Activated B cell treated with CpG ODN at 0.5 μM for 24 hours (primary cell): ENCODE data around the gene ZIK1. TPM values are rescaled to one million over a fixed set of nuclear protein-coding genes. Genes with fewer than 3 reads are reported as not detected.

Source experiments
- ATAC-seq: fragments of 200-7000 bp; cut with Tn5 transposase; one replicate; pipeline ENCODE4 v1.10.0; 2021; ENCODE audit warnings: low read depth, mild to moderate bottlenecking, moderate library complexity
- CTCF ChIA-PET: fragments of 350-600 bp; sonication (Branson Sonifier 250); formaldehyde crosslinking; loops from one replicate; lab custom pipeline; 2021; ENCODE audit warnings: antibody characterized with exemption; lab: Charles Lee
- POLR2A ChIA-PET: fragments of 350-600 bp; sonication (Branson Sonifier 250); formaldehyde crosslinking; loops from one replicate; lab custom pipeline; 2021; ENCODE audit warnings: antibody characterized with exemption; lab: Charles Lee
- DNase-seq: peaks from one replicate; pipeline ENCODE4 v3.0.0; 2022
- H3K27ac Mint-ChIP-seq: one replicate; pipeline ENCODE4 v1.8.0; 2020; ENCODE audit warnings: mixed read lengths
- H3K27me3 Mint-ChIP-seq: one replicate; pipeline ENCODE4 v1.8.0; 2021; ENCODE audit warnings: mixed read lengths
- H3K36me3 Mint-ChIP-seq: one replicate; pipeline ENCODE4 v1.8.0; 2021; ENCODE audit warnings: low read depth, mixed read lengths
- H3K4me1 Mint-ChIP-seq: one replicate; pipeline ENCODE4 v1.8.0; 2021; ENCODE audit warnings: mixed read lengths
- H3K4me3 Mint-ChIP-seq: one replicate; pipeline ENCODE4 v1.8.0; 2020; ENCODE audit warnings: mild to moderate bottlenecking, mixed read lengths
- H3K9me3 Mint-ChIP-seq: one replicate; pipeline ENCODE4 v1.8.0; 2020; ENCODE audit warnings: mixed read lengths
- intact Hi-C: fragments of 100-400 bp; cut with micrococcal nuclease; formaldehyde crosslinking; loops from one replicate; pipeline ENCODE4 v1.15.1; 2024
- total RNA-seq: library from RNA; stranded (reverse); gene quantifications from 2 replicates; pipeline ENCODE4 v1.2.3, GENCODE V29; 2022
- TF ChIP-seq, protein P1 (sequence below): fragments of 200-600 bp; IDR thresholded peaks from one replicate; pipeline ENCODE4 v1.8.0; 2022; ENCODE audit warnings: antibody characterized with exemption, mild to moderate bottlenecking

Gene ZIK1
- total RNA-seq, 1 donor from 2014 or later: 18.1 TPM

DNA sequence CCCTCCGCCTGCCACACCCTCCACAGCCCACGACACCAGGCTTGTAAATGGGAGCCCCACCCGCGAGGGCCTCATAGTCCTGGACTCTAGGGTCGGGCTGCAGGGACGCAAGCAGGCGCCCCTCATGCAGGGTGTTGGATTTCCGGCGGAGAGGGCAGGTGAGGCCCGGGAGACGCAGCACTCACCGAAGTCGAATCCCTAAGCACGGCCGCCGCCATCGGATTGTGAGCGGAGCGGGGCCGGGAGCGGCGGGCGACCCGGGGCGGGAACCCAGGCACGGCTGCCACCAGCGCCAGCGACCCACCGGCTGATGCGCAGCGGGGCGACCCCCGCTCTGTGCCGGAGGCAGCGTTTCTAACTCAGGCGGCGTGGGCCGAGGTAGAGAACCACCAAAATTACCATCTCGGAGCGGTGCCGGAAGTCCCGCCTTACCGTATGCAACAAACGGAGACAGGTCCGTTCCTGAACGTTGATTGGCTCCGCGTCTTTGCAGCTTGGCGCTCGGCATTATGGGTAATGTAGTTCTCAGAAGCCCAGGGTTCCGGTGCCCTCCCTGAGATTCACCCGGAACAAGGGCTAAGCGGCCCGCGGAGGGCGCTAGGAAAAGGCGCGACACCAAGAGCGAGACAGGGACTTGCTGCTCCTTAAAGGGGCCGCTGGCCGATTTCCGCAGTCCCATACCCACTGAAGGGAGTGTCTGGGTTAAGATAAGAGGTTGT, 5.3 kb upstream of the ZIK1 start, which contains the start of gene ZNF416:
Gene ZNF416 (minus strand): TSS at position 425 of the 719 bp plus-strand sequence. CDS start 207 bp downstream, at position 218.
- DNase-seq: peak; percentile 79
- POLR2A ChIA-PET: interaction anchor here (0.6 to 1.3 kb wide), 8 partner anchors 35 to 605 kb away, joined by 3 to 12 read pairs (median 5); partner anchors contain the start of genes TRAPPC2B, ZNF134, ZNF211 and ZNF547
- peak; percentile 92 for ATAC-seq
- Mint-ChIP-seq H3K27me3 (no peaks in the 10 kb centered on the region), H3K9me3 (peaks cover 33% of the 10 kb centered on the region), H3K27ac (peak within 1 kb of the TSS; percentile 84), H3K36me3 (peaks cover 42% of the 10 kb centered on the region), H3K4me1 (peaks cover 32% of the 10 kb centered on the region), H3K4me3 (peak within 1 kb of the TSS; percentile 86)
- TF ChIP-seq, protein P1, sequence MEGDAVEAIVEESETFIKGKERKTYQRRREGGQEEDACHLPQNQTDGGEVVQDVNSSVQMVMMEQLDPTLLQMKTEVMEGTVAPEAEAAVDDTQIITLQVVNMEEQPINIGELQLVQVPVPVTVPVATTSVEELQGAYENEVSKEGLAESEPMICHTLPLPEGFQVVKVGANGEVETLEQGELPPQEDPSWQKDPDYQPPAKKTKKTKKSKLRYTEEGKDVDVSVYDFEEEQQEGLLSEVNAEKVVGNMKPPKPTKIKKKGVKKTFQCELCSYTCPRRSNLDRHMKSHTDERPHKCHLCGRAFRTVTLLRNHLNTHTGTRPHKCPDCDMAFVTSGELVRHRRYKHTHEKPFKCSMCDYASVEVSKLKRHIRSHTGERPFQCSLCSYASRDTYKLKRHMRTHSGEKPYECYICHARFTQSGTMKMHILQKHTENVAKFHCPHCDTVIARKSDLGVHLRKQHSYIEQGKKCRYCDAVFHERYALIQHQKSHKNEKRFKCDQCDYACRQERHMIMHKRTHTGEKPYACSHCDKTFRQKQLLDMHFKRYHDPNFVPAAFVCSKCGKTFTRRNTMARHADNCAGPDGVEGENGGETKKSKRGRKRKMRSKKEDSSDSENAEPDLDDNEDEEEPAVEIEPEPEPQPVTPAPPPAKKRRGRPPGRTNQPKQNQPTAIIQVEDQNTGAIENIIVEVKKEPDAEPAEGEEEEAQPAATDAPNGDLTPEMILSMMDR: no peak
- intact Hi-C loops: loop anchor here (1.0 to 2.0 kb wide), 14 partner anchors 19 to 572 kb away; partner anchors contain the start of genes ZNF134, ZNF17, ZNF211 and ZNF329
- CTCF ChIA-PET: no interaction called here

DNA sequence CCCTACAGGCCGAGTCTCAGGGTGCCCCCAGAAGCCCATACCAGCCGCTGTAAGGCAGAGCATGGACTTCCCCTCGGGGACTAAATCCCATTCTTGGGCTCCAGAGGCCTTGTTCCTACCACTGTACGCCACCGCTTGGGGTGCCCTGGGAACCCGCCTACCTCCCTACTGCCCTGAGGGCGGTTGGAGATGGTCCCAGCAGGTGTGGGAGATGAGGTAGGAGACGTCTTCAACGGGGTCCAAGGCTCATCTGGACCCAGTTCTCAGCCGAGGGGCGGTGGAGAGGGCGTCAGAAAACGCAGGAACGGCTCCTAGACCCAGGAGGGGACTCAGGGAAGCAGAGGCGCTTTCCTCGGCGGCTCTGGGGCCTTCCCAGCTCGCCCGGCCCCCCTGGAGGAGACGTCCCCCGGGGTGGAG, 833 bp upstream of the ZIK1 start:
- ATAC-seq (no peak), DNase-seq (no peak)
- Mint-ChIP-seq H3K27me3 (no peaks in the 10 kb centered on the region), H3K4me3 (no peak overlapping the region), H3K9me3 (peaks cover 28% of the 10 kb centered on the region), H3K36me3 (peaks cover 33% of the 10 kb centered on the region), H3K27ac (no peak overlapping the region), H3K4me1 (peaks cover 30% of the 10 kb centered on the region)
- TF ChIP-seq, protein P1: no peak
- ChIA-PET POLR2A (interaction anchor here (0.9 to 1.7 kb wide), 6 partner anchors 50 to 568 kb away, joined by 3 to 5 read pairs (median 4); partner anchors contain the start of genes ZNF211, ZNF329, ZNF551 and ZNF606), CTCF (no interaction called here)
- intact Hi-C loops: loop anchor here (1.0 to 5.0 kb wide), 2 partner anchors 194 to 364 kb away; partner anchors contain the start of genes ZNF256 and ZNF548

DNA sequence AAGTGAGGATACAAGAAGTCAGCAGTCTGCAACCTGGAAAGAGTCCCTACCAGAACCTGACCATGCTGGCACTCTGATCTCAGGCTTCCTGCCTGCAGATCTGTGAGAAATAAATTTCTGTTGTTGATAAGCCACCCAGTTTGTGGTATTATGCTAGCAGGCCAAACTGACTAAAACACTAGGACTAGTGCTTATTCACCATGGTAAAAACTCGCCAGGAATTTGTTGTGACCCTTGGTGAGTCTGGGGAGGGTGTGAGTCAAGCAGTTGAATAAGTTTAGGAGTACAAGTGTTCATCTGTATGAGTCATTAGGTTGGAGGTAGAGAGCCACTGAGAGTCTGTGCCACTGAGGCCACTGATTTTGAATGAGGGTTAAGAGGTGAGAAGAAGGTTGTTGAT, 3.6 kb downstream of the ZIK1 start:
- H3K4me3 Mint-ChIP-seq: no peak overlapping the region
- peaks cover 45% of the 10 kb centered on the region for H3K9me3 Mint-ChIP-seq
- H3K27me3 Mint-ChIP-seq: no peaks in the 10 kb centered on the region
- H3K4me1 Mint-ChIP-seq: peaks cover 23% of the 10 kb centered on the region
- ATAC-seq (no peak), DNase-seq (no peak)
- CTCF ChIA-PET: no interaction called here
- TF ChIP-seq, protein P1: no peak
- intact Hi-C loops: no loop called here
- H3K27ac Mint-ChIP-seq: no peak overlapping the region
- peaks cover 74% of the 10 kb centered on the region for H3K36me3 Mint-ChIP-seq
- POLR2A ChIA-PET: no interaction called here

DNA sequence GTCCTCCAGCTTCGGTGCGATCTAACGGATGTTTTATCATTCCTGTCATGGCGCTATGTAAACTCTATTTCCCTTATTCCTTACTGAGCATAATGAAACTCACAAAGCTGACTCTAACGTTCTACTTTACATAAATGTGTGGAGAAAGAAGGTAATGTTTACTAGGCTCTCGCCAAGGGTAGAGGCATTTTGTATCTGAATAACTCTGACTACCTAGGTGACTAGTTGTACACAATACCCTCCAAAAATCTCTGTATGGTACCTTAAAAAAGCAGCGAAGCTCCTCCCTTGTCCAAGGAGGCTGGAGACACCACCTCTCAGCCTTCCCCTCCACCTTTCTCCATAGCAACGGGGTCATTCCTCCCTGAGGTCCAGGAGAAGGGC, 15.4 kb downstream of the ZIK1 start:
- CTCF ChIA-PET: no interaction called here
- H3K4me3 Mint-ChIP-seq: peak overlapping the region; percentile 90
- H3K4me1 Mint-ChIP-seq: peaks cover 19% of the 10 kb centered on the region
- peaks cover 24% of the 10 kb centered on the region for H3K9me3 Mint-ChIP-seq
- H3K27ac Mint-ChIP-seq: peak overlapping the region; percentile 84
- DNase-seq: no peak
- intact Hi-C loops: loop anchor here (1.0 kb wide), 5 partner anchors 15 to 40 kb away; partner anchors contain the start of genes ZIK1, ZNF134, ZNF211 and ZNF550
- peaks cover 4% of the 10 kb centered on the region for H3K27me3 Mint-ChIP-seq
- TF ChIP-seq, protein P1: no peak
- ATAC-seq: peak; percentile 25
- peaks cover 20% of the 10 kb centered on the region for H3K36me3 Mint-ChIP-seq
- POLR2A ChIA-PET: interaction anchor here (0.7 to 1.1 kb wide), 2 partner anchors 13 to 14 kb away, joined by 3 read pairs; partner anchors contain the start of gene ZNF134
